ENCODE measurements around the gene CDH1.
"Not testable (repeated sequence)": the region's sequence is repeated elsewhere in the genome, so short reads cannot be mapped to it uniquely, and the experiment has no call there.

CDH1 gene

DNA sequence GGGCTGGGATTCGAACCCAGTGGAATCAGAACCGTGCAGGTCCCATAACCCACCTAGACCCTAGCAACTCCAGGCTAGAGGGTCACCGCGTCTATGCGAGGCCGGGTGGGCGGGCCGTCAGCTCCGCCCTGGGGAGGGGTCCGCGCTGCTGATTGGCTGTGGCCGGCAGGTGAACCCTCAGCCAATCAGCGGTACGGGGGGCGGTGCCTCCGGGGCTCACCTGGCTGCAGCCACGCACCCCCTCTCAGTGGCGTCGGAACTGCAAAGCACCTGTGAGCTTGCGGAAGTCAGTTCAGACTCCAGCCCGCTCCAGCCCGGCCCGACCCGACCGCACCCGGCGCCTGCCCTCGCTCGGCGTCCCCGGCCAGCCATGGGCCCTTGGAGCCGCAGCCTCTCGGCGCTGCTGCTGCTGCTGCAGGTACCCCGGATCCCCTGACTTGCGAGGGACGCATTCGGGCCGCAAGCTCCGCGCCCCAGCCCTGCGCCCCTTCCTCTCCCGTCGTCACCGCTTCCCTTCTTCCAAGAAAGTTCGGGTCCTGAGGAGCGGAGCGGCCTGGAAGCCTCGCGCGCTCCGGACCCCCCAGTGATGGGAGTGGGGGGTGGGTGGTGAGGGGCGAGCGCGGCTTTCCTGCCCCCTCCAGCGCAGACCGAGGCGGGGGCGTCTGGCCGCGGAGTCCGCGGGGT lies at the start of gene CDH1:
Gene CDH1 (plus strand): TSS at position 247 of the 684 bp plus-strand sequence. CDS start 124 bp downstream, at position 371.
- no peak for DNase-seq
- peak within 1 kb of the TSS; percentile 65 for H3K27ac Mint-ChIP-seq

GRCh38 chr16:68689921-68690320 lies 47.2 kb upstream of the CDH1 start:
- Mint-ChIP-seq H3K4me1 (no peaks in the 10 kb centered on the region), H3K27ac (no peak overlapping the region), H3K9me3 (no peaks in the 10 kb centered on the region), H3K27me3 (peaks cover 0 to 3% of the 10 kb centered on the region in 2 donors), H3K4me3 (no peak overlapping the region), H3K36me3 (no peaks in the 10 kb centered on the region)
- ATAC-seq (replicated peaks) (no peak), DNase-seq (no peak)

More for the DNA sequence above, at the start of gene CDH1:
- peaks cover 2 to 7% of the 10 kb centered on the region in 2 donors for H3K36me3 Mint-ChIP-seq
- ATAC-seq (replicated peaks): peak; percentile 46 to 53
- peaks cover 33 to 56% of the 10 kb centered on the region in 2 donors for H3K27me3 Mint-ChIP-seq
- peak within 1 kb of the TSS; percentile 61 to 72 for H3K4me3 Mint-ChIP-seq
- H3K9me3 Mint-ChIP-seq: peaks cover 0 to 1% of the 10 kb centered on the region in 2 donors
- H3K4me1 Mint-ChIP-seq: peaks cover 28 to 44% of the 10 kb centered on the region in 2 donors

- H3K4me1 Mint-ChIP-seq: no peaks in the 10 kb centered on the region
- no peaks in the 10 kb centered on the region for H3K9me3 Mint-ChIP-seq
- DNase-seq (no peak), ATAC-seq (replicated peaks) (no peak)
- no peak overlapping the region for H3K27ac Mint-ChIP-seq
- H3K4me3 Mint-ChIP-seq: no peak overlapping the region
- peaks cover 0 to 11% of the 10 kb centered on the region in 2 donors for H3K27me3 Mint-ChIP-seq
- H3K36me3 Mint-ChIP-seq: no peaks in the 10 kb centered on the region
Observed at GRCh38 chr16:68695575-68695974, 41.5 kb upstream of the CDH1 start.

GRCh38 chr16:68696514-68696913 lies 40.6 kb upstream of the CDH1 start:
- peaks cover 0 to 11% of the 10 kb centered on the region in 2 donors for H3K27me3 Mint-ChIP-seq
- H3K36me3 Mint-ChIP-seq: no peaks in the 10 kb centered on the region
- no peak for DNase-seq
- H3K27ac Mint-ChIP-seq: no peak overlapping the region
- no peaks in the 10 kb centered on the region for H3K4me1 Mint-ChIP-seq
- no peaks in the 10 kb centered on the region for H3K9me3 Mint-ChIP-seq
- ATAC-seq (replicated peaks): no peak
- no peak overlapping the region for H3K4me3 Mint-ChIP-seq

DNA sequence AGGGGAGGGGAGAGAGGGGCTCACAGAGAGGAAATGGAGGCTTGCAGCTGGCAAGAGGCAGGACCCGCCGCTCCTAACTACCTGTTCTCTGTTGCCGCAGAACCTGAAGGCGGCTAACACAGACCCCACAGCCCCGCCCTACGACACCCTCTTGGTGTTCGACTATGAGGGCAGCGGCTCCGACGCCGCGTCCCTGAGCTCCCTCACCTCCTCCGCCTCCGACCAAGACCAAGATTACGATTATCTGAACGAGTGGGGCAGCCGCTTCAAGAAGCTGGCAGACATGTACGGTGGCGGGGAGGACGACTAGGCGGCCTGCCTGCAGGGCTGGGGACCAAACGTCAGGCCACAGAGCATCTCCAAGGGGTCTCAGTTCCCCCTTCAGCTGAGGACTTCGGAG lies 39.0 kb upstream of the CDH1 start:
- ATAC-seq (replicated peaks) (no peak), DNase-seq (no peak)
- Mint-ChIP-seq H3K4me3 (no peak overlapping the region), H3K9me3 (no peaks in the 10 kb centered on the region), H3K27ac (no peak overlapping the region), H3K36me3 (no peaks in the 10 kb centered on the region), H3K4me1 (no peaks in the 10 kb centered on the region), H3K27me3 (peaks cover 0 to 14% of the 10 kb centered on the region in 2 donors)

GRCh38 chr16:68700120-68700519 lies 37.0 kb upstream of the CDH1 start:
- Mint-ChIP-seq H3K27me3 (peaks cover 4 to 23% of the 10 kb centered on the region in 2 donors), H3K9me3 (no peaks in the 10 kb centered on the region), H3K36me3 (peaks cover 0 to 2% of the 10 kb centered on the region in 2 donors), H3K4me1 (peaks cover 3 to 6% of the 10 kb centered on the region in 2 donors), H3K4me3 (no peak overlapping the region), H3K27ac (no peak overlapping the region)
- DNase-seq (no peak), ATAC-seq (replicated peaks) (no peak)

DNA sequence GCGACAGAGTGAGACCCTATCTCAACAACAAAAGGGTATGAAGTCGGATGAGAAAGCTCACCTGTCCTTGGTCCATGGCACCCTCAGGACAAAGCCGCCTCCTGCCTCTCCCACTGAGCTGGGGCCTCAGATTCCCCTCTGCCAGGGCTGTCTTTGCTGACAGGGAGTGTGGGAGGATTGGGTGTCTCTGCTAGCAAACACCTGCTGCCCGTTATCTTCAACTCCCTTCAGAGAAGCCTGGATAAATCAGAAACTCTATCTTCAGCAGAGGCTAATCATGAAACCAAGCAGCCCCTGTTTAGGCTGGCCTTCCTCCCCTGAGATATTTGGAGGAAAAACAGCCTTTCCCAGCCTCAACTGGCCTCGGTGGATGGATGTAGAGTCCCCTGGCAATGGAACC lies 36.3 kb upstream of the CDH1 start:
- no peak for ATAC-seq (replicated peaks)
- peaks cover 3 to 6% of the 10 kb centered on the region in 2 donors for H3K4me1 Mint-ChIP-seq
- DNase-seq: no peak
- H3K27ac Mint-ChIP-seq: no peak overlapping the region
- no peaks in the 10 kb centered on the region for H3K9me3 Mint-ChIP-seq
- no peak overlapping the region for H3K4me3 Mint-ChIP-seq
- peaks cover 0 to 2% of the 10 kb centered on the region in 2 donors for H3K36me3 Mint-ChIP-seq
- peaks cover 4 to 23% of the 10 kb centered on the region in 2 donors for H3K27me3 Mint-ChIP-seq

DNA sequence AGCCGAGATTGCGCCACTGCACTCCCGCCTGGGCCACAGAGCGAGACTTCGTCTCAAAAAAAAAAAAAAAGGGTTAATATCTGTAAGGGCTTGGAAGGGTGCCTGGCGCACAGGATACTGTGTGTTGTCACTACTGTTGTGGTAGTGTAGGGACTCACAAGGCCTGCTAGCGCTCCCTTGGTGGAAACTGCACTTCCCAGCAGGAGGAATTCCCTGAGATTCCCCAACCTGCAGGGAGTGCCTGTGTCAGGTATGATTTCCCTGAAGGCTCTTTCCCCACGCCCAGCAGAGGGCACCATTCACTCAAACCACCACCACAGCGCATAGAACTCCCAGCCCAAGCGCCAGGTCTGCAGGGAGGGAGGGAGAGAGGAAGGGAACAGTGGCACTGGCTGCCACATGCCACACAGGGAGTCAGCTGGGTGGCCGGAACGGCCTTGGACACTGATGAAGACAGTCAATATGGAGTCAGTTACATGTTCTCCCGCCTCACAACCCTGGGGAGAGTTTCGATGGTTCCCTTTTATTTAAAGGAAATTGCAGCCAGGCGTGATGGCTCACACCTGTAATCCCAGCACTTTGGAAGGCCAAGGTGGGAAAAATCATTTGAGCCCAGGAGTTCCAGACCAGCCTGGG lies 32.7 kb upstream of the CDH1 start:
- peaks cover 8 to 17% of the 10 kb centered on the region in 2 donors for H3K27me3 Mint-ChIP-seq
- DNase-seq (peak; percentile 41), ATAC-seq (replicated peaks) (peak; percentile 74 to 81)
- H3K4me1 Mint-ChIP-seq: peaks cover 7 to 13% of the 10 kb centered on the region in 2 donors
- H3K9me3 Mint-ChIP-seq: no peaks in the 10 kb centered on the region
- no peak overlapping the region for H3K4me3 Mint-ChIP-seq
- H3K36me3 Mint-ChIP-seq: peaks cover 0 to 2% of the 10 kb centered on the region in 2 donors
- peak overlapping the region; percentile 31 for H3K27ac Mint-ChIP-seq

GRCh38 chr16:68707340-68708152 lies 29.5 kb upstream of the CDH1 start:
- peaks cover 0 to 2% of the 10 kb centered on the region in 2 donors for H3K36me3 Mint-ChIP-seq
- DNase-seq (no peak), ATAC-seq (replicated peaks) (no peak)
- H3K4me1 Mint-ChIP-seq: peaks cover 25 to 31% of the 10 kb centered on the region in 2 donors
- H3K4me3 Mint-ChIP-seq: no peak overlapping the region
- H3K9me3 Mint-ChIP-seq: no peaks in the 10 kb centered on the region
- H3K27me3 Mint-ChIP-seq: peaks cover 21 to 29% of the 10 kb centered on the region in 2 donors
- no peak overlapping the region for H3K27ac Mint-ChIP-seq

GRCh38 chr16:68710211-68710610 lies 26.9 kb upstream of the CDH1 start:
- H3K4me1 Mint-ChIP-seq: peaks cover 22 to 24% of the 10 kb centered on the region in 2 donors
- no peak overlapping the region for H3K27ac Mint-ChIP-seq
- H3K27me3 Mint-ChIP-seq: peaks cover 21 to 25% of the 10 kb centered on the region in 2 donors
- no peaks in the 10 kb centered on the region for H3K9me3 Mint-ChIP-seq
- no peak overlapping the region for H3K4me3 Mint-ChIP-seq
- no peaks in the 10 kb centered on the region for H3K36me3 Mint-ChIP-seq
- ATAC-seq (replicated peaks): no peak
- no peak for DNase-seq

GRCh38 chr16:68711421-68712139 lies 25.5 kb upstream of the CDH1 start:
- Mint-ChIP-seq H3K27ac (peak overlapping the region; percentile 75), H3K4me1 (peaks cover 22 to 23% of the 10 kb centered on the region in 2 donors), H3K27me3 (peaks cover 21 to 25% of the 10 kb centered on the region in 2 donors), H3K36me3 (no peaks in the 10 kb centered on the region), H3K4me3 (peak overlapping the region; percentile 18 to 53), H3K9me3 (no peaks in the 10 kb centered on the region)
- DNase-seq: peak; percentile 52
- ATAC-seq (replicated peaks): peak; percentile 97

- no peaks in the 10 kb centered on the region for H3K36me3 Mint-ChIP-seq
- peaks cover 17 to 25% of the 10 kb centered on the region in 2 donors for H3K27me3 Mint-ChIP-seq
- H3K27ac Mint-ChIP-seq: peak overlapping the region; percentile 65
- DNase-seq: no peak
- H3K4me3 Mint-ChIP-seq: no peak overlapping the region
- ATAC-seq (replicated peaks): no peak
- H3K4me1 Mint-ChIP-seq: peaks cover 18% of the 10 kb centered on the region in 2 donors
- no peaks in the 10 kb centered on the region for H3K9me3 Mint-ChIP-seq
Observed at GRCh38 chr16:68713361-68713760, 23.7 kb upstream of the CDH1 start.

DNA sequence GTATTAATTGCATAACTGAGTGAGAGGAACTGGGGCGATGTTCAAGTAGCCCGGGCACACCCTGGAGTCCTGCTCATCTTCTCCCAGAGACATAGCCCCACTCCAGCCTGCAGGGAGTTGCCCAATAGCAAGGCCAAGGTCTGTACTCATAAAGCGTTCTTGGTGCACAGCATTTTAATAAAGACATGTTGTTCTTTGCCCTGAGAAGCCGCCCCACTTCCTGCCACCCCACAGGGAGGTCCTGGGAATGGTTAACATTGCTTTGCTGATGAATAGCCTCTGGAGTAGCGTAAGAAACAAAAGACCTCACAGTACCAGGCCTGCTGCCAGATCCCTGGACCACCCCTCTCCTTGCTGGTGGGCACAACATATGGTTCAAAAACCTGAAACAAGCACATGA lies 21.6 kb upstream of the CDH1 start:
- Mint-ChIP-seq H3K36me3 (no peaks in the 10 kb centered on the region), H3K4me3 (no peak overlapping the region)
- no peak for DNase-seq

DNA sequence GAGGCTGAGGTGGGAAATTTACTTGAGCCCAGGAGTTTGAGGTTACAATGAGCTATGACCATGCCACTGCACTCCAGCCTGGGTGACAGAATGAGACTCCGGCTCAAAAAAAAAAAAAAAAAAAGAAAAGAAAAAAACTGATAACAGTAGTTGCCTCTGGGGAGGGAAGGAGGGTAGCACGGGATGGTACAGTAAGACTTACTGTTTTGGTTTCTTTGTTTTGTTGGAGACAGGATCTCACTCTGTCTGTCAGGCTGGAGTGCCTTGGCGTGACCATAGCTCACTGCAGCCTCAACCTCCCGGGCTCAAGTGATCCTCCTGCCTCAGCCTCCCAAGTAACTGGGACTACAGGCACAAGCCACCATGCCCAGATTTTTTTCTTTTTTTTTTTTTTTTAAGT lies 20.6 kb upstream of the CDH1 start:
- peaks cover 9 to 32% of the 10 kb centered on the region in 2 donors for H3K4me1 Mint-ChIP-seq
- peaks cover 4 to 13% of the 10 kb centered on the region in 2 donors for H3K27me3 Mint-ChIP-seq
- H3K36me3 Mint-ChIP-seq; H3K9me3 Mint-ChIP-seq; DNase-seq; H3K4me3 Mint-ChIP-seq; H3K27ac Mint-ChIP-seq; ATAC-seq (replicated peaks): not testable (repeated sequence)

More for the DNA sequence above, 21.6 kb upstream of the CDH1 start:
- no peak overlapping the region for H3K27ac Mint-ChIP-seq
- ATAC-seq (replicated peaks): no peak
- H3K4me1 Mint-ChIP-seq: peaks cover 13 to 31% of the 10 kb centered on the region in 2 donors
- H3K27me3 Mint-ChIP-seq: peaks cover 7 to 15% of the 10 kb centered on the region in 2 donors
- H3K9me3 Mint-ChIP-seq: peaks cover 0 to 2% of the 10 kb centered on the region in 2 donors

All from stimulated activated naive B cell treated with anti-CD40 and anti-IgM and Interleukin-4, amounts not matched to agents 10 μg/mL and 1 μg/mL and 100 μg/mL, for 72 hours (primary cell).